Stomach smooth muscle (tissue), 2 donors: ENCODE results near the gene ZBTB40.
A peak's percentile ranks its signal among the peaks of the same experiment; 100 is the strongest.

Experiments
- H3K27ac ChIP-seq: one replicate; pipeline ENCODE4 v1.7.0; 2013; ENCODE audit warnings: mild to moderate bottlenecking, low read length, inconsistent platforms
- H3K27me3 ChIP-seq, 2 donors: one replicate each; pipeline ENCODE4 v1.7.0; 2013; ENCODE audit warnings: low read length in 2 of 2; ENCODE audit not compliant: insufficient read depth in 2 of 2, control insufficient read depth in 1 of 2
- H3K36me3 ChIP-seq, 2 donors: one replicate each; pipeline ENCODE4 v1.7.0; 2013; ENCODE audit warnings: low read length in 2 of 2; ENCODE audit not compliant: control insufficient read depth in 2 of 2, insufficient read depth in 2 of 2
- H3K4me1 ChIP-seq: one replicate; pipeline ENCODE4 v1.7.0; 2013; ENCODE audit warnings: low read length; ENCODE audit not compliant: control insufficient read depth, insufficient read depth
- H3K4me3 ChIP-seq, 2 donors: one replicate each; pipeline ENCODE4 v1.7.0; 2013; ENCODE audit warnings: low read length in 2 of 2
- H3K9ac ChIP-seq, 2 donors: one replicate each; pipeline ENCODE4 v1.7.0; 2013; ENCODE audit warnings: low read length in 2 of 2, mild to moderate bottlenecking in 1 of 2
- H3K9me3 ChIP-seq, 2 donors: one replicate each; pipeline ENCODE4 v1.7.0; 2013; ENCODE audit warnings: low read length in 2 of 2; ENCODE audit not compliant: control insufficient read depth in 2 of 2
- donor health status: healthy.
- donor health status: Pancreatic carcinoma.

Gene ZBTB40

DNA sequence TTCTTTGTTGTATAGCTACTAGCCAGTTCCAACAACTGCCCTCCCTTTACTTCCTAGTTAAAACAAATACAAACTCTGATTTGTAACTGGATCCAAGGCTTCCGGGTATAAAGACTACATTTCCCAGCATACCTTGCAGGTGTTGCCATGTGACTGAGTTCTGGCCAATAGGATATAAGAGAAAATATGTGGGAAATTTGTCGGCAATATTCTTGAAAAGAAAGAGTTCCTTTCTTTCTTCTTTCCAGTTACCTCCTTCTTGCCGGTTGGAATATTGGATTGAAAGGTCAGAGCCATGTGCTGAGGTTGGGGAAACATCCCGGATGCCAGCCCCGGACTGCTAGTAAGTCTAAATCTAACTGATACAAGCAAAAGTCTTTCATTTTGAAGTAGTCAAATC is 23.0 kb upstream of the ZBTB40 start:
- Histone ChIP-seq H3K9ac (no peak overlapping the region), H3K27ac (no peak overlapping the region), H3K27me3 (no peaks in the 10 kb centered on the region)

DNA sequence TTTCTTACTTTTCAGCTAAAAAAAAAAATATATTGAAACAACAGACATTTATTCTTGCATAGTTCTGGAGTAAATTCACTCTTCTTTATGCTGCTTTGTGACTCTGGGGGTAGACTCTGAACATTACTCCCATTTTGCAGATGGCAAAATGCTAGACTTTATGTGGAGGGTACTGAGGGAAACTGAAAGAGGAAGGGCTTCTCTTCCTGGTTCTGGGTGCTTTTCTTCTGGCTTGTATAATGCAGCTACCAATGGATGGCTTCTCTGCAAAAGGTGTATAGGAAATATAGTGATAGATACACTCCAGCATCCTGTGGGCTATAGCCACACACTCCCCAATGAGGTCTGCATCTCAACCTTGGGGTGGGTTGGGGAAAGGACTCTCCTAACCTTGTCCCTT is 19.7 kb upstream of the ZBTB40 start:
- no peaks in the 10 kb centered on the region for H3K9me3 ChIP-seq
- H3K4me1 ChIP-seq = no peaks in the 10 kb centered on the region
- H3K4me3 ChIP-seq = no peak overlapping the region
- H3K27ac ChIP-seq = no peak overlapping the region
- no peak overlapping the region for H3K9ac ChIP-seq
- no peaks in the 10 kb centered on the region for H3K36me3 ChIP-seq
- H3K27me3 ChIP-seq = no peaks in the 10 kb centered on the region

More for the DNA sequence above, 23.0 kb upstream of the ZBTB40 start:
- Histone ChIP-seq H3K36me3 (no peaks in the 10 kb centered on the region), H3K9me3 (no peaks in the 10 kb centered on the region), H3K4me3 (no peak overlapping the region), H3K4me1 (no peaks in the 10 kb centered on the region)

DNA sequence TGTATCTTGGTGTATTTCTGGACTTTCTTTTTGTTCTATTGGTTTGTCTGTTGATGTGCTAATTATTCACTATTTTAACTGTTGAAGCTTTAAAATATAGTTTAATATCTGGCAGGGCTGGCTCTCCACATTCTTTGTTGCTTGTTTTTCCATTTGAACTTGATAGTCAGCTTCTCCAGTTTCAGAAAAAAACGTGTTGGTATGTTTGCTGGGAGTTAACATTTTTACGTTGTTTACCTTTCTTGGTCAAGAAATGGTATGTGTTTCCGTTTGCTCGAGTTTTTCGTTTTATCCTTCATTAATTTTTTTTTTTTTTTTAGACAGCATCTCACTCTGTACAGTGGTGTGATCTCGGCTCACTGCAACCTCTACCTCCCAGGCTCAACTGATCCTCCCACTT is 16.9 kb upstream of the ZBTB40 start:
- Histone ChIP-seq H3K4me3 (no peak overlapping the region), H3K4me1 (no peaks in the 10 kb centered on the region), H3K9ac (no peak overlapping the region), H3K27ac (no peak overlapping the region), H3K9me3 (no peaks in the 10 kb centered on the region), H3K27me3 (no peaks in the 10 kb centered on the region), H3K36me3 (no peaks in the 10 kb centered on the region)

DNA sequence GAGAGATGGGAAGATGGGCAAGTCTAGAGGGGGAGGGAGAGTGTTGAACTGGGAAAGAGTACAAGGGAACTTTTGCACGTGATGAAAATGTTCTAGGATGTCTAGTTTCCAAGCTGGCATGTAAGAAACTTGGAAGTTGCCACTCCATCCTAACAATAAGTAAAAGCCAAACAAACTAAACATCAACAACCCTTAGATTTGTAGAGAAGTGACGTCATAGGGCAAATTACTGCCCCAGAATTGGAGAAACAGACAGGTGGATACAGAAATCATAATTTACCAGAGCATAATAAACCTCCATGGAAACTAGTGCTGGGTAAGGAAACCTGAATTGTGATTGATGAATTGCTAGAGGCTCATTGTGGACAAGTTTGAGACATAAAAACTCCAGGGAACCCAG is 14.7 kb upstream of the ZBTB40 start:
- no peak overlapping the region for H3K27ac ChIP-seq
- H3K9me3 ChIP-seq = peaks cover 0 to 3% of the 10 kb centered on the region in 2 donors
- H3K4me1 ChIP-seq = no peaks in the 10 kb centered on the region
- H3K36me3 ChIP-seq = no peaks in the 10 kb centered on the region
- no peaks in the 10 kb centered on the region for H3K27me3 ChIP-seq
- no peak overlapping the region for H3K9ac ChIP-seq
- no peak overlapping the region for H3K4me3 ChIP-seq

DNA sequence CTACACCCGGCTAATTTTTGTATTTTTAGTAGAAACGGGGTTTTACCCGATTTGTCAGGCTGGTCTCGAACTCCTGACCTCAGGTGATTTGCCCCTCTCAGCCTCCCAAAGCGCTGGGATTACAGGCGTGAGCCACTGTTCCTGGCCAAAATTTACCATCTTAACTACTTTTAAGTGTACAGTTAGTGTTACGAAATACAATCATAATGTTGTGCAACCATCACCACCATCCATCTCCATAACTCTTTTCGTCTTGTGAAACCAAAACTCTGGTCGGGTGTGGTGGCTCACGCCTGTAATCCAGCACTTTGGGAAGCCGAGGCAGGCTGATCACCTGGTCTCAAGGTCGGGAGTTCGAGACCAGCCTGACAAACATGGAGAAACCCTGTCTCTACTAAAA is 14.1 kb upstream of the ZBTB40 start:
- H3K4me3 ChIP-seq = no peak overlapping the region
- H3K27me3 ChIP-seq = peaks cover 0 to 2% of the 10 kb centered on the region in 2 donors
- H3K9ac ChIP-seq = no peak overlapping the region
- H3K4me1 ChIP-seq = no peaks in the 10 kb centered on the region
- peaks cover 0 to 3% of the 10 kb centered on the region in 2 donors for H3K9me3 ChIP-seq
- H3K27ac ChIP-seq = no peak overlapping the region
- H3K36me3 ChIP-seq = no peaks in the 10 kb centered on the region

DNA sequence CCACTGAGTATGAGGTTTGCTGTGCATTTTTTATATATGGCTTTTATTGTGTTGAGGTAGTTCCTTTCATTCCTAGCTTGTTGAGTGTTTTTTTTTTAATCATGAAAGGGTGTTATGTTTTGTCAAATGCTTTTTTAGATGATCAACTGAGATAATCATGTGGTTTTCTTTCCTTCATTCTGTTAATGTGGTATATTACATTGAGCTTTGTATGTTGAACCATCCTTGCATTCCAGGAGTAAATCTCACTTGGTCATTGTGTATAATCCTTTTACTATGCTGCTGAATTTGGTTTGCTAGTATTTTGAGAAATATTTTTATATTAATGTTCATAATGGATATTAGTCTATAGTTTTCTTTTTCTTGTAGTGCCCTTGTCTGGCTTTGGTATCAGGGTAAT is 11.1 kb upstream of the ZBTB40 start:
- H3K4me1 ChIP-seq = no peaks in the 10 kb centered on the region
- no peak overlapping the region for H3K27ac ChIP-seq
- no peak overlapping the region for H3K4me3 ChIP-seq
- H3K27me3 ChIP-seq = peaks cover 0 to 2% of the 10 kb centered on the region in 2 donors
- peaks cover 0 to 3% of the 10 kb centered on the region in 2 donors for H3K9me3 ChIP-seq
- no peaks in the 10 kb centered on the region for H3K36me3 ChIP-seq
- no peak overlapping the region for H3K9ac ChIP-seq

DNA sequence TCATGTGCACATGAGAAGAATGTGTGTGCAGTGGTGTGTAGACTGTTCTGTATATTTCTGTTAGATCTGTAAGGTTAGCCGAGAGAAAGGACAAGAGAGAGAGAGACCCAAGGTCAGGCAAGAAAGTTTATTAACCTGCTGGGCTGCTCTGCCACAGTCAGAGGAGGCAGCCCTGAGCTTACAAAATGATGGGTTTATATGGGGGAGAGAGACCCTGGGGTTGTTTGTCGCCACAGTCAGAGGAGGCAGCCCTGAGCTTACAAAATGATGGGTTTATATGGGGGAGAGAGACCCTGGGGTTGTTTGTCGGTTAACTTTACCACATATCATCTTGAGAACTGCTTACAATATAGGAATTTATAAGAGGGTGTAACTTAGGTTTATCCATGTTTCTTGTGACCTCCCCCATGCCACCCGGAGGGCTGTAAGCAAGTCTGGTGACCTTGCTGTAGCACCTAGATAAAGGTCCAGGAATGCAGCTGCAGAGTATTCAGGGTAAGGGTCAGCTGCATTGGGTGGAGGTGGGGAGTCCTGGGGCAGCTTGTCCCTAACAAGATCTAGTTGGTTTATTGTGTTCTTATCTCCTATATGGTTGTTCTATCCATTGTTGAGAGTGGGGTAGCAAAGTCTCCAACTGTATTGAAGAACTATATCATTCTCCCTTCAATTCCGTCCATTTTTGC is 9.3 kb upstream of the ZBTB40 start:
- H3K4me3 ChIP-seq = no peak overlapping the region
- H3K27me3 ChIP-seq = peaks cover 0 to 2% of the 10 kb centered on the region in 2 donors
- no peaks in the 10 kb centered on the region for H3K36me3 ChIP-seq
- H3K9ac ChIP-seq = no peak overlapping the region
- H3K4me1 ChIP-seq = peaks cover 4% of the 10 kb centered on the region
- peaks cover 0 to 3% of the 10 kb centered on the region in 2 donors for H3K9me3 ChIP-seq
- no peak overlapping the region for H3K27ac ChIP-seq

DNA sequence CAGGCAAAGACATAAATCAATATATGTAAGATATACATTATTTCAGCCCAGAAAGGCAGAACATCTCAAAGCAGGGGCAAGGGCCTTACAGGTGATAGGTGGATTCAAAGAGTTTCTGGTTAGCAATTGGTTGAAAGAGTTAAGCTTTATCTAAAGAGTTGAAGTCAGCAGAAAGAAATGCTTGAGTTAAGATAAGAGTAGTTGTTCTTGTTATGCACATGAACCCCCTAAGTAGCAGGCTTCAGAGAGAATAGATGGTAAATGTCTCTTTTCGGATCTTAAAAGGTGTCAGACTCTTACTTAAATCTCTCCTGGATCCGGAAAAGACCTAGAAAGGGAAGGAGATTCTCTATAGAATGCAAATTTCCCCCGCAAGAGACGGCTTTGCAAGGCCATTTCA is 8.3 kb upstream of the ZBTB40 start:
- Histone ChIP-seq H3K27me3 (peaks cover 0 to 2% of the 10 kb centered on the region in 2 donors), H3K27ac (no peak overlapping the region), H3K4me3 (no peak overlapping the region), H3K36me3 (no peaks in the 10 kb centered on the region), H3K9ac (no peak overlapping the region), H3K4me1 (peaks cover 8% of the 10 kb centered on the region), H3K9me3 (peaks cover 0 to 3% of the 10 kb centered on the region in 2 donors)

DNA sequence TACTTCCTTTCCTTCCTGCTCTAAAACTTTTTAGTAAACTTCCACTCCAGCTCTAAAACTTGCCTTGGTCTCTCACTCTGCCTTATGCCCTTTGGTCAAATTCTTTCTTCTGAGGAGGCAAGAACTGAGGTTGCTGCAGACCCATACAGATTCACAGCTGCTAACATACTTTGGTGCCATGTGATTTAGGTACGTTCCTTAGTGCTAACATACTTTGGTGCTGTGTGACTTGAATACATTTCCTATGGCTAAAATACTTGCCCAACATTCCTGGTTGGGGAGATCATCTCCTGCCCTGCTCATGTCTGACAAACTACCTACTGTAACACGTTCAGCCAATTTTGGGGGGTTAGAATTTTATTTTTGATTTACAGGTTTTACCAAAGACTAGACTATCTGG is 6.8 kb upstream of the ZBTB40 start:
- Histone ChIP-seq H3K36me3 (no peaks in the 10 kb centered on the region), H3K9ac (no peak overlapping the region)

DNA sequence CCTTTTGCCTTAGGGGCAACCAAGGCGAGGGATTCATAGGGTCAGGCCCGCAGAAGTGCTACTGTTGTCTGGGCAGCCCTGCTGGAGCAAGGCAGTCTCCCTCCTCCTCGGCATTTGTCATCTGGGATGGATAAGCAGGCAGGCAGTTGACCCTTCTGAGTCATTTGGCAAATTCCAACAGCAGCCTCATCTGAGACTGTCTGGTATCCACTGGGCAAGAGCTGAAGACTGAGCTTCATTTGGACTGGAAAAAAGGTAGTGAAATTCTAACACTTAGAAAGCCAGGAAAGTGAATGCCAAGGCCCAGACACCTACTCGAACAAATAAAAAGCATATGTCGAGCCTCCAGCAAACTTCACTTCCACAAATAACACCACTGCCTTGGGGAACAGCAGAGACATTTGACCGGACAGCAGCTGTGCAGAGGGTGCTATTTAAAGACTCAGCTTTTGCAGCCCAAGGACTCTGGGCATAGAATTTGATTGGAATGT is 4.0 kb upstream of the ZBTB40 start:
- H3K9ac ChIP-seq = no peak overlapping the region
- no peaks in the 10 kb centered on the region for H3K9me3 ChIP-seq
- H3K36me3 ChIP-seq = no peaks in the 10 kb centered on the region
- H3K27me3 ChIP-seq = no peaks in the 10 kb centered on the region
- peaks cover 15% of the 10 kb centered on the region for H3K4me1 ChIP-seq
- H3K4me3 ChIP-seq = peak overlapping the region in 1 of 2 donors; percentile 40
- H3K27ac ChIP-seq = peak overlapping the region; percentile 41

More for the DNA sequence above, 6.8 kb upstream of the ZBTB40 start:
- Histone ChIP-seq H3K4me1 (peaks cover 8% of the 10 kb centered on the region), H3K4me3 (no peak overlapping the region), H3K27ac (no peak overlapping the region), H3K9me3 (peaks cover 0 to 3% of the 10 kb centered on the region in 2 donors), H3K27me3 (peaks cover 0 to 2% of the 10 kb centered on the region in 2 donors)

DNA sequence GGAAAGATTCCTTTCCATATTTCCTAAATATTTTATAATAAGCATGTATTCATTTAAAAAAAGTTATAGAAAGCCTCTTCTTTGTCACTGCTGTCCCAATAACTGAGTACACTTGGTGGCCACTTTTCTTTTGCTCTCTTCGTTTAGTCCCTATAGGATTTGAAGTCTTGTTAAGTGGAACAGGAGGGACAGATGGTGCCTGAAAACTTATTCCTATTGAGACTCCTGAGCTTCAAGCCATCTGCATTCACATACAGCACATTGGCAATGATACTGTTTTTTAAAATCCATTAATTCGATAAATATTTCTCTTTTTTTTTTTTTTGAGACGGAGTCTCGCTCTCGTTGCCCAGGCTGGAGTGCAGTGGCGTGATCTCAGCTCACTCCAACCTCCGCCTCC is 2.0 kb upstream of the ZBTB40 start:
- Histone ChIP-seq H3K4me1 (peaks cover 16% of the 10 kb centered on the region), H3K4me3 (no peak overlapping the region), H3K9ac (no peak overlapping the region), H3K27me3 (no peaks in the 10 kb centered on the region), H3K27ac (no peak overlapping the region), H3K9me3 (no peaks in the 10 kb centered on the region), H3K36me3 (no peaks in the 10 kb centered on the region)
